ENCODE results near the gene LACTB. TPM values are rescaled to one million over a fixed set of nuclear protein-coding genes. Genes with fewer than 3 reads are reported as not detected.

Gene LACTB
- total and polyA plus RNA-seq, 2 of the 13 experiments (the other 11 are each of a cell fraction or from before 2014, with no cell fraction given), result 14.8 to 23.0 TPM

- TF ChIP-seq, protein P1, sequence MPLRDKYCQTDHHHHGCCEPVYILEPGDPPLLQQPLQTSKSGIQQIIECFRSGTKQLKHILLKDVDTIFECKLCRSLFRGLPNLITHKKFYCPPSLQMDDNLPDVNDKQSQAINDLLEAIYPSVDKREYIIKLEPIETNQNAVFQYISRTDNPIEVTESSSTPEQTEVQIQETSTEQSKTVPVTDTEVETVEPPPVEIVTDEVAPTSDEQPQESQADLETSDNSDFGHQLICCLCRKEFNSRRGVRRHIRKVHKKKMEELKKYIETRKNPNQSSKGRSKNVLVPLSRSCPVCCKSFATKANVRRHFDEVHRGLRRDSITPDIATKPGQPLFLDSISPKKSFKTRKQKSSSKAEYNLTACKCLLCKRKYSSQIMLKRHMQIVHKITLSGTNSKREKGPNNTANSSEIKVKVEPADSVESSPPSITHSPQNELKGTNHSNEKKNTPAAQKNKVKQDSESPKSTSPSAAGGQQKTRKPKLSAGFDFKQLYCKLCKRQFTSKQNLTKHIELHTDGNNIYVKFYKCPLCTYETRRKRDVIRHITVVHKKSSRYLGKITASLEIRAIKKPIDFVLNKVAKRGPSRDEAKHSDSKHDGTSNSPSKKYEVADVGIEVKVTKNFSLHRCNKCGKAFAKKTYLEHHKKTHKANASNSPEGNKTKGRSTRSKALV (CRISPR knock-in tag; IDR thresholded peaks at IDR 0.05), result no peak
- TF ChIP-seq, protein P2, sequence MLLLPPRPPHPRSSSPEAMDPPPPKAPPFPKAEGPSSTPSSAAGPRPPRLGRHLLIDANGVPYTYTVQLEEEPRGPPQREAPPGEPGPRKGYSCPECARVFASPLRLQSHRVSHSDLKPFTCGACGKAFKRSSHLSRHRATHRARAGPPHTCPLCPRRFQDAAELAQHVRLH (CRISPR knock-in tag; IDR thresholded peaks at IDR 0.05; ENCODE audit: borderline replicate concordance, low read depth), result no peak
Observed at GRCh38 chr15:63134245-63134985, 12.8 kb downstream of the LACTB start (continued).

DNA sequence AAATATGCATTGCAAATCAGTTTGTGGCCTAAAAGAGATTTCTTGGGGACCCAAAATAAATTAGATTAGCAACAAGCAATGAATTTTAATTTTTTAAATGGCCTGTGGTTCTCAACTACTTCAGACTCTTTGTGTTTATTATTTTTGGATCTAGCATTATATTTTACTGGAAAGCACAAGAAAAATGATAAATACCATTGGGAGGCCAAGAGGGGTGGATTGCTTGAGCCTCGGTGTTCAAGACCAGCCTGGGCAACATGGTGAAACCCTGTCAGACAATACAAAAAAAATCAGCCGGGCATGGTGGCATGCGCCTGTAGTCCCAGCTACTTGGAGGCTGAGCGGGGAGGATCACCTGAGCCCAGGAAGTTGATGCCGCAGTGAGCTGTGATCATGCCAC lies 13.6 kb downstream of the LACTB start:
- Histone ChIP-seq H3K27me3 (ENCODE audit: control insufficient read depth in 1 of 2, insufficient read depth in 2 of 2, low read length in 2 of 2) (no peaks in the 10 kb centered on the region; a peak in 1 of 5 replicates), H2AFZ (ENCODE audit: low read length) (no peak overlapping the region), H3K4me3 (replicated peaks in 1 of 3; ENCODE audit: insufficient read depth in 1 of 3, low read depth in 2 of 3, low read length in 3 of 3) (no peak overlapping the region), H3K4me1 (ENCODE audit: insufficient read depth, low read length) (no peaks in the 10 kb centered on the region), H4K20me1 (ENCODE audit: insufficient read depth, low read length) (no peaks in the 10 kb centered on the region), H3K36me3 (replicated peaks in 1 of 2; ENCODE audit: control insufficient read depth in 1 of 2, insufficient read depth in 2 of 2, low read length in 2 of 2) (peaks cover 0 to 8% of the 10 kb centered on the region in 2 experiments; a peak in 1 of 5 replicates), H3K4me2 (ENCODE audit: low read depth, low read length) (no peak overlapping the region), H3K79me2 (ENCODE audit: insufficient read depth, low read length) (no peaks in the 10 kb centered on the region), H3K9ac (ENCODE audit: insufficient read depth, low read depth, low read length) (no peak overlapping the region), H3K9me3 (ENCODE audit: low read length) (no peaks in the 10 kb centered on the region), H3K27ac (ENCODE audit: extremely low read length, insufficient read depth, low read length) (no peak overlapping the region)
- intact Hi-C loops (cut with micrococcal nuclease; ENCODE audit: unreplicated experiment) (no loop called here), in situ Hi-C loops (cut with HindIII; ENCODE audit: extremely low pct_ligation_motif_present, low pct_unique_long_range_greater_than_20kb) (no loop called here)
- no TSS peak for BruUV-seq (replicated peaks)
- DNase-seq (ENCODE audit: low spot score), result no peak
- POLR2A ChIA-PET, result interaction anchor here (1.4 to 2.1 kb wide), 2 partner anchors 11 to 22 kb away, joined by 5 to 7 read pairs; partner anchors contain the start of gene RPS27L
- FAIRE-seq, result no peak
- ATAC-seq, result no peak
- 98% methylated on average over 5 of the region's 5 CpGs for WGBS (ENCODE audit: low lambda C conversion rate)
- CTCF ChIA-PET (ENCODE audit: low intra/inter-chr PET ratio, low total read pairs), result no interaction called here
- TF ChIP-seq ZNF274 (CRISPR knock-in tag; IDR thresholded peaks at IDR 0.05) (no peak), TIGD3 (CRISPR knock-in tag; IDR thresholded peaks at IDR 0.05; ENCODE audit: borderline replicate concordance) (no peak), KDM4B (CRISPR knock-in tag; IDR thresholded peaks at IDR 0.05) (no peak), CREBL2 (CRISPR knock-in tag; IDR thresholded peaks at IDR 0.05; ENCODE audit: borderline replicate concordance) (no peak), TARDBP (CRISPR knock-in tag; IDR thresholded peaks at IDR 0.05) (no peak), NCOA5 (CRISPR knock-in tag; IDR thresholded peaks at IDR 0.05) (no peak), RFXANK (CRISPR knock-in tag; IDR thresholded peaks at IDR 0.05) (no peak), ASH2L (IDR thresholded peaks at IDR 0.05; ENCODE audit: insufficient read length, low read depth, low read length) (no peak), RORA (CRISPR knock-in tag; IDR thresholded peaks at IDR 0.05) (no peak), MTA3 (CRISPR knock-in tag; IDR thresholded peaks at IDR 0.05) (no peak)
- TF ChIP-seq, protein P3, sequence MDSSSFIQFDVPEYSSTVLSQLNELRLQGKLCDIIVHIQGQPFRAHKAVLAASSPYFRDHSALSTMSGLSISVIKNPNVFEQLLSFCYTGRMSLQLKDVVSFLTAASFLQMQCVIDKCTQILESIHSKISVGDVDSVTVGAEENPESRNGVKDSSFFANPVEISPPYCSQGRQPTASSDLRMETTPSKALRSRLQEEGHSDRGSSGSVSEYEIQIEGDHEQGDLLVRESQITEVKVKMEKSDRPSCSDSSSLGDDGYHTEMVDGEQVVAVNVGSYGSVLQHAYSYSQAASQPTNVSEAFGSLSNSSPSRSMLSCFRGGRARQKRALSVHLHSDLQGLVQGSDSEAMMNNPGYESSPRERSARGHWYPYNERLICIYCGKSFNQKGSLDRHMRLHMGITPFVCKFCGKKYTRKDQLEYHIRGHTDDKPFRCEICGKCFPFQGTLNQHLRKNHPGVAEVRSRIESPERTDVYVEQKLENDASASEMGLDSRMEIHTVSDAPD (CRISPR knock-in tag; IDR thresholded peaks at IDR 0.05), result no peak

Data from HepG2 (cell line).